ENCODE measurements around the gene RPL31.

RPL31 gene

GRCh38 chr2:101001691-101002561 lies at the start of gene RPL31:
TSS of gene RPL31 (plus strand) at chr2:101002289. CDS start at chr2:101002702, 413 bp downstream.
- DNase-seq (ENCODE audit: low spot score): peak; percentile 98

DNA sequence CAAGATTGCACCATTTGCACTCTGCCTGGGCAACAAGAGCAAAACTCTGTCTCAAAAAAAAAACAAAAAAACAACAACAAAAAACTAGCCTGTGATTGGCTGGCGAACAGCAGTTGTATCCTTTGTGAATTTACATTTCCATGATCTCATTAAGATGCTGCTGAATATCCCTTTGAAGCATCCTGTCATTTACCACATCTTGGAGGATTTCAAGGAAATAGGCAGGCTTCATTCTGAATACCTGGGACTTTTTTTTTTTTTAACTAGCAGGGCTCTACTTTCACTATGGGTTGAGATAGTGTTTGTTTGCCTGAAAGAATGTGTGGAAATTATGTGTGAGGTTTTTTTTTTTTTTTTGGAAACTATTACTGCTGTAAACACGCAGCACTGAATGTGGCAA lies 49.6 kb upstream of the RPL31 start:
- no peak for DNase-seq (ENCODE audit: low spot score)

DNA sequence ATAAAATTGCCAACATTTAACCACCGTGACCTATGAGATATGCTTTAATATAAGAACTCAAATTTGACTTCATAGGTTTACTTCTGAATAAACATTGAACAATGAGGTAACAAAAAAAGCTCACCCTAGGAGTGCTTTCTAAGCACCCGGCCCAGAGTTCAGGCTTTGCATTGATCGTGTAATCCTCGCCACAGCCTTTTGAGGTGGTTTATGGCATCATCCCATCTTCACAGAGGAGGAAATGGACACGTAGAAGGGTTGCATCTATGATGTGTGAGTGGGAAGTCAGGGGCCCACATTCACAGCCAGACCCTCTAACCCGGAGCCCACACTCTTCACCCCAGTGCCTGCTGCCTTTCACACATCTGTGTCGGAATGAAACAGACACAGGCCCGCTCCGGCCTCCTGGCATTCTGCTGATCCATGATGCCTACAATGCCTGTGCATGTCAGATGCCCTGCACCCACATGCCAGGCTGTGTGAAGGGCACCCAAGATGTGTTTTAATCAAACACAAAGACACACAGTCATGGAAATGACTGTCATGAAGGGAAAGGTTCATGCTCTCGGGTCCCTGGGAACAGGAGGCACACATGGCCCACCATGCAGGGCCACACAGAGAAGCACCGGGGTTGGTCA lies 48.6 kb upstream of the RPL31 start:
- no peak for DNase-seq (ENCODE audit: low spot score)

DNA sequence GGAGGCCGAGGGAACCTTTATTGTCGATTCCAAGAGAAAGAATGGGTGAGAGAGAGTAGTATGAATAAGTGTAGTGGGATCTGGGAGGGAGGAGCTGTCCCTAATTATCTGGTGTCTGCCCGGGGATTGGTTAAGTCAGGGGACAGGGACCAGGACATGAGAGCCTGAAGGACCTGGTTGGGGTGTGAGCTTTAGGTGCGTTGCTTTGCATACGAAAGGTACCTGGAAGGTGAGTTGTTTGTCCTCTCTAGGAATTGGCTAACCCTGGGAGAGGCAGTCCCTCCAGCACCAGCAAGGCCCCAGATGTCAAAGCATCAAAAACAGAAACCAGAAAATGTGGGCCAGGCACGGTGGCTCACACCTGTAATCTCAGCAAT lies 48.1 kb upstream of the RPL31 start:
- no peak for DNase-seq (ENCODE audit: low spot score)

DNA sequence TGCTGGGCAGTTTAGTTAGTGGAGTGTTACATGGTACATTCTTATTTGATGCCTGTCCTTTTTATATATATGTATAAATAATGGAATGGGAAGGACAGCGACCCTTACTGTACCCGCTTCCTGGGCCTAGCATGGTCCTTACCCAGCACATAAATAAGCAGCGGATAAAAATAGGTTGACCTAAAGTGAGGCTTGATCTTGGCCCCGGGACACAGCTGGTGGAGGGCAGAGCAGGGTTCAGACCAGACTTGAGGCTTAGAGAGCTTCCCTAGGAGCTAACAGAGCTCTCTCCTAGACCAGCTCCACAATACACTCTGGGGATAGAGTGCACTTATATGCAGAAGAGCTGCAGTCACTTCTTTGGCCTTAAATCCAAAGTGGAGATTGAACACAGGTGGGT lies 46.9 kb upstream of the RPL31 start:
- DNase-seq (ENCODE audit: low spot score): no peak

GRCh38 chr2:100956081-100956480 lies 46.0 kb upstream of the RPL31 start:
- no peak for DNase-seq (ENCODE audit: low spot score)

- DNase-seq (ENCODE audit: low spot score): no peak
These were observed 44.0 kb upstream of the RPL31 start for GRCh38 chr2:100957996-100958653.

- DNase-seq (ENCODE audit: low spot score): no peak
These were observed 42.7 kb upstream of the RPL31 start for GRCh38 chr2:100959225-100959880.

GRCh38 chr2:100960688-100961087 lies 41.4 kb upstream of the RPL31 start:
- DNase-seq (ENCODE audit: low spot score): no peak

- DNase-seq (ENCODE audit: low spot score): no peak
These were observed 39.6 kb upstream of the RPL31 start for GRCh38 chr2:100962366-100963025.

GRCh38 chr2:100963026-100963375 lies 39.1 kb upstream of the RPL31 start:
- no peak for DNase-seq (ENCODE audit: low spot score)

DNA sequence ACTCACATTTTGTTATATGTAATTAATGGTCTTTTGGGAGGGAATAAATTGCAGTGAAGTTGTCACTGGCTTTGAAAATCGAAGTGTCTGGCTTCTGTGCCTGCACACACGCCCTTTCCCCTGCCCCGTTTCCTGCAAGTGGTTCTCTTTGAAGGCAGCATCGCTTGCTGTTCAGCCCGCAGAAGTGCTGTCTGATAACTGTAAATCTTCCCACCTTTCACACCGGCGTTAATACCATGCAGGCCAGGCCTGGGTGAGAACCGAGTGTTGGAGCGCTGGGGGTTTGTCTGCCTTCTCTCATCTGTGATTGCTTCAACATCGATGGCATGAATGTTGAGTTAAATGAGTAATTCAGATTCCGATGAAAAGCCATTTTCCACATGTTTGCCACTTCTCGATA lies 37.9 kb upstream of the RPL31 start:
- DNase-seq (ENCODE audit: low spot score): no peak

DNA sequence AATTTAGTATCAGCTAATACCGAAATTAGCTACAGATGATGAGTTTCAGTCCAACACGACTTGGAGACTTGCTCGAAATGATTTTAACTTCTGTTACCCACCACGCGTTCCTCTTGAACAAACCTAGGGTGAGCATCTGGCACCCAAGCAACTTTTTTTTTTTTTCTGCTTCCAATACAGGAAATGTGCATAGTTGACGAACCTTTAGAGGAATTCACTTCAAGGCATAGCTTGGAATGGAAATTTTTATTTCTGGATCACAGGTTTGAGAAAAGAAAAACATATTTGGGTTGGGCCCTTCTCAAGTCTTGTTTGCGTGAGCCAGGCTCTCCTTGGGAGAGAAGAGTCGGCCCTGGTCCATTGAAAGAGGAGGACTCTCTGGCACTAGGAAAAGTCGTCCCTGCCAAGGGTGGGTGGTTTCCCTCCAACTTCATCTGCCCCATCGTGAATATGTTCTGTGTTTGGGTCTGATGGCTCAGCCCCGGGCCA lies 37.4 kb upstream of the RPL31 start:
- DNase-seq (ENCODE audit: low spot score): no peak

DNA sequence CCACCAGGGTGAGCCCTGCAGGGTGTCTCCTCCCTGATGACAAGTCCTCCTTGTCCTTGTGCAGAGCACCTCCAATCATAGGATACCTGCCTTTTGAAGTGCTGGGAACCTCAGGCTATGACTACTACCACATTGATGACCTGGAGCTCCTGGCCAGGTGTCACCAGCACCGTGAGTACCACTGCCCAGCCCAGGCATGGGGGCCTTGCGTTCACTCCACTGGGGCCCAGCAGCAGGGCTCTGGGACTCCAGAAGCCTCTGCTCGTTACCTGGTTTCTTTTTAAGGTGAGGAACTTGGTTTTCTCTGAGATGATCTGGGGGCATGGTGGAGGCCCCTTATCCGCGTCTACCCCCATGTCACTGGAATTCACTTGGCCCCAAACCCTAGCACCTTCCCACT lies 36.5 kb upstream of the RPL31 start:
- DNase-seq (ENCODE audit: low spot score): no peak

DNA sequence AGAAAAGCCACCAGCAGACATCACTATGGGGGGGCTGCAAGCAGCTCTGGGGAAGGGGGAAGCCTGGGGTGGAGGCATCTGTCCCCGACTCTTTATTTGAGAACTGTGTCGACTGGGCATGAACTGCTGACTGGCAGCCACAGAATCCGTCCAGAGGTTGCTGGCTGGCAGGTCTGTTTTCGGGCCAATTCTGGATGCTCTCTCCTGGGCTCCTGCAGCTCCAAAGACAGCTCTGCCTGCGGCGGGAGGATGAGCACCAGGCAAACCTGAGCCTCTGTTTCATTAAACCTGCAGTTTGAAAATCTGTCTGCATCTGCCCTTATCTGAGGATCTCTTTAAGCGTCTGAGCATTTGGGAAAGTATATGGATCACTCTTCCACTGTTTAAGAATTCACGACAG lies 34.4 kb upstream of the RPL31 start:
- no peak for DNase-seq (ENCODE audit: low spot score)

DNA sequence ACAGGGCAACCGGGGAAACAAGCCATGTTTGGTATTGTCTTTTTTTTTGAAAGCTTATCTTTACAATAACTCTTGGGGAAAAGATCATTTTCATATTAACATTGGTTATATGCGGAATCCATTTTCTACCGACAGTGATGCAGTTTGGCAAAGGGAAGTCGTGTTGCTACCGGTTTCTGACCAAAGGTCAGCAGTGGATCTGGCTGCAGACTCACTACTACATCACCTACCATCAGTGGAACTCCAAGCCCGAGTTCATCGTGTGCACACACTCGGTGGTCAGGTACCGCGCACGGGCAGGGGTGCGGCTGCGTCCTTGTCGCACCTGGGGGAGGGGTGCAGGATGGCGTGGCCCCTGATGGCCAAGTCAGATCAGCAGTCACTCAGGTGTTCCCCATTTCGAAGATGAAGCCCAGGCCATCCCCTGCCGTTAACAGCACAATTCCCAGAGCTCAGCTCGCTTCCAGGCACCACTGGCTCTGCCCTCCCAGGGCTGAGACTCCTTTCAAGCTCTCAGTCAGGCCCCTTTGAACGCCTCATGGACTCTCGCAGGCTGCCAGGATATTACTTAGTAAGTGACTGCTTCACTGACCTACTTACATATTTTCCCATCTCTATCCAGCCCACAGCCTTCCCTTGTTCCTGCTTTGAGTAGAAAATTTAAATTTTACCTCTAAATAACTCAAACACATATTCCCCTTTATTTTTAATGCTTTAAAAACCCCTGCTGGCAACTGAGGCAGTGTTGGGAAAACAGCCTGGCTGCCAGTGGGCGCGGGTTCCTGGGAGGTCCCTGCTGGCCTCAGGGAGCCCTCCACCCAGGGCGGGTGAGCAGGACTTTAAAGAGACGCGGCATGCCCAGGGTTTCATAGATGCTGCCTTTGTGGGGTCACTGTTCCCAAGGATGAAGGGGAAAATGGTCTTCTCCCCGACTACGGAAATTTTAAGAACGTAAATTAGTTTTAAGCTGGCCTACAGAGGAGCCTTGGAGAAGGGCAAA lies 33.6 kb upstream of the RPL31 start:
- no peak for DNase-seq (ENCODE audit: low spot score)

GRCh38 chr2:100969998-100970397 lies 32.1 kb upstream of the RPL31 start:
- DNase-seq (ENCODE audit: low spot score): no peak

- no peak for DNase-seq (ENCODE audit: low spot score)
These were observed 30.9 kb upstream of the RPL31 start for GRCh38 chr2:100971221-100971620.

- DNase-seq (ENCODE audit: low spot score): no peak
These were observed 29.6 kb upstream of the RPL31 start for GRCh38 chr2:100972452-100972851.

DNA sequence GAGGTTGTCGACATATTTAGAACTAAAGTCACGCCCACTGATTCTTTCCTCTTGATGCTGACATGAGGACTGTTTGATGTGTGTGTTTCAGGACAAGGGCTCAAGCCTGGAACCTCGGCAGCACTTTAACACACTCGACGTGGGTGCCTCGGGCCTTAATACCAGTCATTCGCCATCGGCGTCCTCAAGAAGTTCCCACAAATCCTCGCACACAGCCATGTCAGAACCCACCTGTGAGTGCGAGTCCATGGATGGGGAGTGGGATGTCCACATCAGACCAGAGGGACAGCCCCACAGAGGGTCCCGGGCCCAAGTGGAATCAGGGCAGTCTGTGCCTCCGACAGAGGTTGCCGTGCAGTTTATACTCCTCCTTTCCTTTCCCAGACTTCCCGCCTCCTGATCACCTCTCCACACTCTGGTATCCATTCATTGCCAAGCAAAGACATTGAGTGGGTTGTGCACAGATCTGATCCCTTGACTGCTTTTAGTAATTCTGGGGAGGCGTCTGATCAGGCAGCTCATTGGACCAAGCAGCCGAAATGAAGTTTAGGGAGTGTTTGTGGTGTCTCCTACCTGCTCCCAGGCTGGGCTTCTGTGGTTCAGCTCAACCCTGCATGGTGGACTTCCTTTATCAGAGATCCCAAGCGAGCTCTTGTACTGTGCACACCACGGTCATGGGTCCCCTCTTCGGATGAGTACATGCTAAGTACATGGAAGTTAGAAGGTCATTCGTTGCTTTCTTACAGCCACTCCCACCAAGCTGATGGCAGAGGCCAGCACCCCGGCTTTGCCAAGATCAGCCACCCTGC lies 27.2 kb upstream of the RPL31 start:
- no peak for DNase-seq (ENCODE audit: low spot score)
